HK-2 (cell line): ENCODE measurements around the gene MICA.
A peak's percentile ranks its signal among the peaks of the same experiment; 100 is the strongest.
"Not testable (repeated sequence)": the region's sequence is repeated elsewhere in the genome, so short reads cannot be mapped to it uniquely, and the experiment has no call there.

Experiments
- DNase-seq: peaks from one replicate; pipeline ENCODE4 v3.0.0-alpha.2; 2018; ENCODE audit not compliant: unreplicated experiment

The MICA gene

GRCh38 chr6:31403283-31404060 is at the start of gene MICA:
MICA (plus strand) TSS chr6:31403595; CDS start chr6:31403633, 38 bp downstream.
- DNase-seq = peak; percentile 93

GRCh38 chr6:31354158-31354863 is 49.1 kb upstream of the MICA start:
- DNase-seq = no peak

DNA sequence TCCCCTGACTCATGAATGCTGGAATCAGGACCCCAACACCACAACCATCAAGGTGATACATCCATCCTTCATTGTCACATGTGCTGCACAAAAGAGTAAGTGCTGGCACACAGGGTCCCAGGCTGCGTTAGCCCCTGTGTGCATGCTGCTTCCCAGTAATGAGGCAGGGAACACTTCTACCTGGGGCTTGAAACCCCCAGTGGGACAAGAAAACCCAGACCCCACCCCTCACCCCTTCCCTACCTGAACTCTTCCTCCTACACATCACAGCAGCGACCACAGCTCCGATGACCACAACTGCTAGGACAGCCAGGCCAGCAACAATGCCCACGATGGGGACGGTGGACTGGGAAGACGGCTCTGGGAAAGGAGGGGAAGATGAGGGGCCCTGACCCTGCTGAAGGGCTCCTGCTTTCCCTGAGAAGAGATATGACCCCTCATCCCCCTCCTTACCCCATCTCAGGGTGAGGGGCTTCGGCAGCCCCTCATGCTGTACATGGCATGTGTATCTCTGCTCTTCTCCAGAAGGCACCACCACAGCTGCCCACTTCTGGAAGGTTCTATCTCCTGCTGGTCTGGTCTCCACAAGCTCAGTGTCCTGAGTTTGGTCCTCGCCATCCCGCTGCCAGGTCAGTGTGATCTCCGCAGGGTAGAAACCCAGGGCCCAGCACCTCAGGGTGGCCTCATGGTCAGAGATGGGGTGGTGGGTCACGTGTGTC is 48.4 kb upstream of the MICA start:
- no peak for DNase-seq

DNA sequence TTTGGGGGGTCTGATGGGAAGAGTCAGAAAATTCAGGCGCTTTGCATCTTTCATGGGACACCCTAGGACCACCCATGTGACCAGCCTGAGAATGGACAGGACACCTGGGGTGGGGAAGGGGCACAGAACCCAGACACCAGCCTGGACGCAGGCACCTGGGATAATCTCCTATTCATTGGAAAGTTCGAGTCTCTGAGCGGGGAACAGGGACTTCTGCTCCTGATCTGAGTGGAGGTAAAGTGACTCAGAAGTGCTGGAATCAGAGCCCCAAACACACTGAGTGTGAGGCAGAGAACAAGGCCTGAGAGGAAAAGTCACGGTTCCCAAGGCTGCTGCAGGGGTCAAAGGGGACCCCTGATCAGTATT is 47.8 kb upstream of the MICA start:
- no peak for DNase-seq

- DNase-seq = no peak
Observed at GRCh38 chr6:31356216-31356945, 47.0 kb upstream of the MICA start.

GRCh38 chr6:31356946-31357466 is 46.4 kb upstream of the MICA start, which contains the start of gene HLA-B:
HLA-B (minus strand) TSS chr6:31357179; CDS start chr6:31357158, 21 bp downstream.
- peak; percentile 71 for DNase-seq

GRCh38 chr6:31357886-31358285 is 45.5 kb upstream of the MICA start:
- no peak for DNase-seq

DNA sequence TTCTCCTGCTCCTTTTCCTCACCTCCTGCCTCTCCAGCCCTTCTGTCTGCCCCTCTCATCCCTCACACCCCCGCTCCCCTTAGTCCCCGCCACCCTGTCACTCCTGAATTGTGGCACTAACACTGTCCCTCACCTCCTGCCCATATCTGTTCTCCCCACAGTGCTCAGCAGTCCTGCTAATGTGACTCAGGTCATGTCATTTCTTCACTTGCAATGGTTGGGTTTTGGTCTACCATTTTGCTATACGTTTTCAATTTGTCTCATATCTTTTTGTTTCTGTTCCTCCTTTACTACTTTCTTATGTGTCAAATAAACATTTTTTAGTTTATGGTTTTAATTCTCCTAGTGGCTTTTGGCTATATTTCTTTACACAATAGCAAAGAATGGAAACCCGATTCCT is 45.1 kb upstream of the MICA start:
- DNase-seq = no peak

GRCh38 chr6:31359581-31359980 is 43.8 kb upstream of the MICA start:
- no peak for DNase-seq

- DNase-seq = no peak
Observed at GRCh38 chr6:31362751-31363150, 40.6 kb upstream of the MICA start.

- no peak for DNase-seq
Observed at GRCh38 chr6:31363811-31364210, 39.6 kb upstream of the MICA start.

GRCh38 chr6:31365864-31366263 is 37.5 kb upstream of the MICA start:
- no peak for DNase-seq

GRCh38 chr6:31366693-31367470 is 36.5 kb upstream of the MICA start:
- peak; percentile 92 for DNase-seq

DNA sequence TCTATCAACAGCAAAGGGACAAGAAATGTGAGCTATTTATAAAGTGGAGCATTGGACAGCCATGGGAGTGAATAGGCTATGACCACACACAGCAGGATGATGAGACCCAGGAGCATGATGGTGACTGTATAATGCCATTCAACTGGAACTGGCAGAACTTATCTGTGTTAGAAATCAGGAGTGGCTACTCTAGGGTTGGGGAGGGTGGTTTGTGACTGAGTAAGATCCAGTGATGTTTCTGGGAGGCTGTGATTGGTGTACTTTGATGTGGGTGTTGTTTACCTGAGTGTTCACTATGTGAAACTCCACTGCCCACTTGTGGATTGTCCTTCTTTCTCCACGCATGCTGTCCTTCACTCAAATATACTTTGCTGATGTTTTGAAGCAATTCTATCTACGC is 34.9 kb upstream of the MICA start:
- DNase-seq = no peak

GRCh38 chr6:31374118-31374517 is 29.3 kb upstream of the MICA start:
- DNase-seq = not testable (repeated sequence)

DNA sequence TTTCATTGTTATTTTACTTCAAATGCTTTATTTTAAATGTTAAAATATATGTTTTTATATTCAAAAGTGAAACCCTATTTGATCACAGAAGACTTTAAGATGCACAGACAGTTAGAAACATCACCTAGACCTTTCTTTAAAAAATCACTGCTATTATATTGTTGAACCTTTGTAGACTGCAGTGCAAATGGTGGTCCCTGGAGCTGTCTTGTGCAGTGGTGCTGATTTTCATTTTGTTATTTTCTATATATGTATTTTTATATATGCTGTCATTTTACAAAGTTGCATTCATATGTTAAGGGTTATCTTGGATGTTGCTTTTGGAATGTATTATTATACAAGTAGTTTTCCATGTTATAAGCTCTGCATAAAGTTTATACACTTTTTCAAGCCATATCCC is 27.7 kb upstream of the MICA start:
- no peak for DNase-seq

DNA sequence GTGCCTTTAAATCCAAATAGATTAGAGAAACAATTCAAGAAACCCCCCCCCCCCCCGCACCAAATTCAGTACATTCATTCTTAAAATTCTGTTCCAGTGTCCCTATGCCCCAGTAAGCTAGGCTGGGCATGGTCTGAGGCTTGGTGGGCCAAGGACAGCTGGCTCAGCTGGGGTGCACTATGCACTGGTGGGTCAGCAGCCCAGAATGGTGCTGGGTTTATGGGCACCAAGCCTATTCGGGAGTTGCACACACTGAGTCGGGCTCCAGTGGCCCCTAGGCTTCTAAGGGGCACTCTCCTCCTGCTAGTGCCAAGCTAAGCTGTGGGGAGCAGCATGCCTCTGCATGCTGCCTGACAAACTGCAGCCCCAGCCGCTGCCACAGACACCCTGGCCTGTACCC is 26.4 kb upstream of the MICA start:
- DNase-seq = no peak

- DNase-seq = no peak
Observed at GRCh38 chr6:31378062-31378720, 25.2 kb upstream of the MICA start.

DNA sequence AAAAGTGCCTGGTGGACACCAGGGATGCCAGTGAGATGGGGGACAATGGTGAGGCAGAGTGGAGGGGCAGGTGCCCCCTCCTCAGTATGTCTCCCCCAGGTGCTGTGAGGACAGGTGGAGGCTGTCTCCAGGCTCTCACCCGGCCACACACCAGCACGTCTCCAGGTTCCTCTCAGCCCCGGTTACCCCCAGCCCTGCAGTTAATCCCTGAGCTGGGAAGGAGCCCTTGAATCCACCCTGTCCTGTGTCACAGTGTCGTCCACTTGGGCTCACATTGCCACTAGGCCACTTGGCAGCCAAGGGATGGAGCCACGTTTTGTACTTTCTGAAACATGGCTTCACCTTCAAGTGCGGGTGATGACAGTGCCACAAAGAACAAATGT is 24.7 kb upstream of the MICA start:
- DNase-seq = no peak

- no peak for DNase-seq
Observed at GRCh38 chr6:31379850-31380249, 23.5 kb upstream of the MICA start.
